ENCODE measurements around the gene SUSD1. TPM values are rescaled to one million over a fixed set of nuclear protein-coding genes. Genes with fewer than 3 reads are reported as not detected.

Gene SUSD1
- total and polyA plus RNA-seq, 4 donors, result 1.2 to 19.0 (median 3.2) TPM

DNA sequence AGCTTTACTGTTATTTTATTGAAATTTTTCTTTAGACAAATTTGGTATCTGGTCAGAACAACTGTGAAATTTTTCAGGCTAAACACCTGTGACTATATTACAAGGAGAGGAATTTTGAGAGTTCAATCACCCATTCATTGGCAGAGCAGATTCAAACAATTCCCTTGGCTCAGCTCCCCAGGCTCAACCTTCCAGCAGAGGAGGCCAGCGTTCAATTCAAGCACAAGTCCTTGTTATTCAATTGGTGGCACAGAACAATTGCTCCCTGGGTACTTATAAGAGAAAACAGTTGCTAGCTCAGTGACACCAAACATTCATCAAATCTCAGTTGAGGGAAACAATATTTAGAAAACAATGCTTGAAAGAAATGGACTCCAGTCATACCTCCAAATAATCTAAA, 83.3 kb downstream of the SUSD1 start:
- no peak for DNase-seq (ENCODE audit: low spot score)
- 28% methylated on average over 1 of the region's 1 CpG for WGBS
- TF ChIP-seq RAD21 (IDR thresholded peaks at IDR 0.05) (peak; percentile 53 to 63), GABPA (IDR thresholded peaks at IDR 0.05 in 1 of 2, conservative IDR thresholded peaks at IDR 0.05 in 1 of 2) (no peak), HNF4G (IDR thresholded peaks at IDR 0.05) (no peak), FOXA1 (IDR thresholded peaks at IDR 0.05) (no peak), FOXA2 (IDR thresholded peaks at IDR 0.05) (no peak), YY1 (IDR thresholded peaks at IDR 0.05) (no peak), JUND (IDR thresholded peaks at IDR 0.05) (no peak), HNF4A (conservative IDR thresholded peaks at IDR 0.05) (peak in 1 of 2 donors; percentile 22), EGR1 (IDR thresholded peaks at IDR 0.05; ENCODE audit: low read depth in 2 of 2) (no peak), RXRA (IDR thresholded peaks at IDR 0.05) (peak in 1 of 2 donors; percentile 8), SP1 (IDR thresholded peaks at IDR 0.05) (no peak), NR2F2 (IDR thresholded peaks at IDR 0.05) (no peak), TAF1 (conservative IDR thresholded peaks at IDR 0.05) (no peak)
- TF ChIP-seq, protein P1, sequence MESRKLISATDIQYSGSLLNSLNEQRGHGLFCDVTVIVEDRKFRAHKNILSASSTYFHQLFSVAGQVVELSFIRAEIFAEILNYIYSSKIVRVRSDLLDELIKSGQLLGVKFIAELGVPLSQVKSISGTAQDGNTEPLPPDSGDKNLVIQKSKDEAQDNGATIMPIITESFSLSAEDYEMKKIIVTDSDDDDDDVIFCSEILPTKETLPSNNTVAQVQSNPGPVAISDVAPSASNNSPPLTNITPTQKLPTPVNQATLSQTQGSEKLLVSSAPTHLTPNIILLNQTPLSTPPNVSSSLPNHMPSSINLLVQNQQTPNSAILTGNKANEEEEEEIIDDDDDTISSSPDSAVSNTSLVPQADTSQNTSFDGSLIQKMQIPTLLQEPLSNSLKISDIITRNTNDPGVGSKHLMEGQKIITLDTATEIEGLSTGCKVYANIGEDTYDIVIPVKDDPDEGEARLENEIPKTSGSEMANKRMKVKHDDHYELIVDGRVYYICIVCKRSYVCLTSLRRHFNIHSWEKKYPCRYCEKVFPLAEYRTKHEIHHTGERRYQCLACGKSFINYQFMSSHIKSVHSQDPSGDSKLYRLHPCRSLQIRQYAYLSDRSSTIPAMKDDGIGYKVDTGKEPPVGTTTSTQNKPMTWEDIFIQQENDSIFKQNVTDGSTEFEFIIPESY (IDR thresholded peaks at IDR 0.05), result no peak
- TF ChIP-seq, protein P2, sequence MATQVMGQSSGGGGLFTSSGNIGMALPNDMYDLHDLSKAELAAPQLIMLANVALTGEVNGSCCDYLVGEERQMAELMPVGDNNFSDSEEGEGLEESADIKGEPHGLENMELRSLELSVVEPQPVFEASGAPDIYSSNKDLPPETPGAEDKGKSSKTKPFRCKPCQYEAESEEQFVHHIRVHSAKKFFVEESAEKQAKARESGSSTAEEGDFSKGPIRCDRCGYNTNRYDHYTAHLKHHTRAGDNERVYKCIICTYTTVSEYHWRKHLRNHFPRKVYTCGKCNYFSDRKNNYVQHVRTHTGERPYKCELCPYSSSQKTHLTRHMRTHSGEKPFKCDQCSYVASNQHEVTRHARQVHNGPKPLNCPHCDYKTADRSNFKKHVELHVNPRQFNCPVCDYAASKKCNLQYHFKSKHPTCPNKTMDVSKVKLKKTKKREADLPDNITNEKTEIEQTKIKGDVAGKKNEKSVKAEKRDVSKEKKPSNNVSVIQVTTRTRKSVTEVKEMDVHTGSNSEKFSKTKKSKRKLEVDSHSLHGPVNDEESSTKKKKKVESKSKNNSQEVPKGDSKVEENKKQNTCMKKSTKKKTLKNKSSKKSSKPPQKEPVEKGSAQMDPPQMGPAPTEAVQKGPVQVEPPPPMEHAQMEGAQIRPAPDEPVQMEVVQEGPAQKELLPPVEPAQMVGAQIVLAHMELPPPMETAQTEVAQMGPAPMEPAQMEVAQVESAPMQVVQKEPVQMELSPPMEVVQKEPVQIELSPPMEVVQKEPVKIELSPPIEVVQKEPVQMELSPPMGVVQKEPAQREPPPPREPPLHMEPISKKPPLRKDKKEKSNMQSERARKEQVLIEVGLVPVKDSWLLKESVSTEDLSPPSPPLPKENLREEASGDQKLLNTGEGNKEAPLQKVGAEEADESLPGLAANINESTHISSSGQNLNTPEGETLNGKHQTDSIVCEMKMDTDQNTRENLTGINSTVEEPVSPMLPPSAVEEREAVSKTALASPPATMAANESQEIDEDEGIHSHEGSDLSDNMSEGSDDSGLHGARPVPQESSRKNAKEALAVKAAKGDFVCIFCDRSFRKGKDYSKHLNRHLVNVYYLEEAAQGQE (IDR thresholded peaks at IDR 0.05), result no peak
- TF ChIP-seq, protein P3, sequence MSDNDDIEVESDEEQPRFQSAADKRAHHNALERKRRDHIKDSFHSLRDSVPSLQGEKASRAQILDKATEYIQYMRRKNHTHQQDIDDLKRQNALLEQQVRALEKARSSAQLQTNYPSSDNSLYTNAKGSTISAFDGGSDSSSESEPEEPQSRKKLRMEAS (IDR thresholded peaks at IDR 0.05), result no peak
- TF ChIP-seq, protein P4, sequence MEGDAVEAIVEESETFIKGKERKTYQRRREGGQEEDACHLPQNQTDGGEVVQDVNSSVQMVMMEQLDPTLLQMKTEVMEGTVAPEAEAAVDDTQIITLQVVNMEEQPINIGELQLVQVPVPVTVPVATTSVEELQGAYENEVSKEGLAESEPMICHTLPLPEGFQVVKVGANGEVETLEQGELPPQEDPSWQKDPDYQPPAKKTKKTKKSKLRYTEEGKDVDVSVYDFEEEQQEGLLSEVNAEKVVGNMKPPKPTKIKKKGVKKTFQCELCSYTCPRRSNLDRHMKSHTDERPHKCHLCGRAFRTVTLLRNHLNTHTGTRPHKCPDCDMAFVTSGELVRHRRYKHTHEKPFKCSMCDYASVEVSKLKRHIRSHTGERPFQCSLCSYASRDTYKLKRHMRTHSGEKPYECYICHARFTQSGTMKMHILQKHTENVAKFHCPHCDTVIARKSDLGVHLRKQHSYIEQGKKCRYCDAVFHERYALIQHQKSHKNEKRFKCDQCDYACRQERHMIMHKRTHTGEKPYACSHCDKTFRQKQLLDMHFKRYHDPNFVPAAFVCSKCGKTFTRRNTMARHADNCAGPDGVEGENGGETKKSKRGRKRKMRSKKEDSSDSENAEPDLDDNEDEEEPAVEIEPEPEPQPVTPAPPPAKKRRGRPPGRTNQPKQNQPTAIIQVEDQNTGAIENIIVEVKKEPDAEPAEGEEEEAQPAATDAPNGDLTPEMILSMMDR (IDR thresholded peaks at IDR 0.05; ENCODE audit: low read depth, low read length, missing input control), result peak; percentile 24
- TF ChIP-seq, protein P5, sequence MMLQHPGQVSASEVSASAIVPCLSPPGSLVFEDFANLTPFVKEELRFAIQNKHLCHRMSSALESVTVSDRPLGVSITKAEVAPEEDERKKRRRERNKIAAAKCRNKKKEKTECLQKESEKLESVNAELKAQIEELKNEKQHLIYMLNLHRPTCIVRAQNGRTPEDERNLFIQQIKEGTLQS (IDR thresholded peaks at IDR 0.05), result no peak

More for the DNA sequence above, 83.3 kb downstream of the SUSD1 start:
- H3K4me1 ChIP-seq (ENCODE audit: control insufficient read depth in 4 of 4, insufficient read depth in 4 of 4, low read length in 3 of 4), result no peaks in the 10 kb centered on the region
- H3K27me3 ChIP-seq (ENCODE audit: control insufficient read depth in 4 of 4, insufficient read depth in 4 of 4, low read length in 3 of 4), result no peaks in the 10 kb centered on the region
- no peak overlapping the region for H3K9ac ChIP-seq (ENCODE audit: low read depth in 1 of 2, low read length in 2 of 2)
- no peak overlapping the region for H3K4me3 ChIP-seq (ENCODE audit: low read depth in 1 of 3, low read length in 3 of 3)
- no peaks in the 10 kb centered on the region for H3K36me3 ChIP-seq (ENCODE audit: control insufficient read depth in 4 of 4, insufficient read depth in 3 of 4, low read depth in 1 of 4, low read length in 3 of 4)
- H3K9me3 ChIP-seq (ENCODE audit: control insufficient read depth in 4 of 4, low read length in 3 of 4), result no peaks in the 10 kb centered on the region
- H3K27ac ChIP-seq (ENCODE audit: low read depth in 1 of 2, low read length in 2 of 2), result no peak overlapping the region

All from liver (tissue), 9 donors.